PFSK-1 (cell line): ENCODE results near the gene MYCN.

ENCODE experiments used
- FOXP2 ChIP-seq: optimal IDR thresholded peaks from 2 replicates; pipeline ENCODE3; 2011; ENCODE audit warnings: borderline replicate concordance, control low read depth, inconsistent platforms; ENCODE audit not compliant: insufficient read depth; ENCODE audit errors: extremely low read length, extremely low read depth
- POLR2AphosphoS5 ChIP-seq: IDR thresholded peaks from 2 replicates; pipeline ENCODE4 v1.6.1; 2012; ENCODE audit warnings: low read depth, mild to moderate bottlenecking, control low read depth, low read length, moderate library complexity
- REST ChIP-seq, 2 experiments: IDR thresholded peaks; 2 replicates each; pipeline versions ENCODE4 v1.6.1 to v1.8.0; 2011 to 2012; ENCODE audit warnings: low read depth in 2 of 2, low read length in 2 of 2, control low read depth in 1 of 2, inconsistent platforms in 1 of 2, mild to moderate bottlenecking in 1 of 2, moderate library complexity in 1 of 2; ENCODE audit not compliant: insufficient read depth in 1 of 2
- SIN3A ChIP-seq: IDR thresholded peaks from 2 replicates; pipeline ENCODE4 v1.6.1; 2012; ENCODE audit warnings: mild to moderate bottlenecking, low read length, moderate library complexity, borderline replicate concordance; ENCODE audit not compliant: insufficient read depth
- TAF1 ChIP-seq: IDR thresholded peaks from 2 replicates; pipeline ENCODE4 v1.6.1; 2012; ENCODE audit warnings: low read length, control low read depth, borderline replicate concordance; ENCODE audit not compliant: insufficient read depth

The MYCN gene

GRCh38 chr2:15975676-15976075 lies 35.3 kb downstream of the MYCN start:
- TF ChIP-seq FOXP2 (no peak), REST (IDR thresholded peaks at IDR 0.05; ENCODE audit: insufficient read depth in 1 of 2, low read depth in 2 of 2, low read length in 2 of 2) (no peak), TAF1 (no peak), POLR2AphosphoS5 (no peak), SIN3A (no peak)

GRCh38 chr2:15976354-15976753 lies 36.0 kb downstream of the MYCN start:
- TF ChIP-seq TAF1 (no peak), FOXP2 (no peak), POLR2AphosphoS5 (no peak), SIN3A (no peak), REST (IDR thresholded peaks at IDR 0.05; ENCODE audit: insufficient read depth in 1 of 2, low read depth in 2 of 2, low read length in 2 of 2) (no peak)

- TF ChIP-seq TAF1 (no peak), REST (IDR thresholded peaks at IDR 0.05; ENCODE audit: insufficient read depth in 1 of 2, low read depth in 2 of 2, low read length in 2 of 2) (no peak), FOXP2 (no peak), SIN3A (no peak), POLR2AphosphoS5 (no peak)
Measured at GRCh38 chr2:15979051-15979758, 38.9 kb downstream of the MYCN start.

- TF ChIP-seq SIN3A (no peak), TAF1 (no peak)
Measured at GRCh38 chr2:15979759-15980604, 39.6 kb downstream of the MYCN start.

GRCh38 chr2:15980605-15981098 lies 40.3 kb downstream of the MYCN start:
- TF ChIP-seq SIN3A (no peak), REST (IDR thresholded peaks at IDR 0.05; ENCODE audit: insufficient read depth in 1 of 2, low read depth in 2 of 2, low read length in 2 of 2) (no peak), POLR2AphosphoS5 (no peak), FOXP2 (no peak), TAF1 (no peak)
